Duodenal mucosa (tissue), 2 donors: Measurements from ENCODE around the gene NTF4.

Source experiments
- H3K27ac ChIP-seq: one replicate; pipeline ENCODE4 v1.7.0; 2013; ENCODE audit warnings: low read depth, low read length
- H3K27me3 ChIP-seq, 2 donors: one replicate each; pipeline ENCODE4 v1.7.0; 2013; ENCODE audit warnings: low read length in 2 of 2, control low read depth in 1 of 2; ENCODE audit not compliant: insufficient read depth in 2 of 2, control insufficient read depth in 1 of 2
- H3K36me3 ChIP-seq, 2 donors: one replicate each; pipeline ENCODE4 v1.7.0; 2013; ENCODE audit warnings: low read length in 2 of 2, control low read depth in 1 of 2; ENCODE audit not compliant: insufficient read depth in 2 of 2, control insufficient read depth in 1 of 2
- H3K4me1 ChIP-seq, 2 donors: one replicate each; pipeline ENCODE4 v1.7.0; 2013; ENCODE audit warnings: low read length in 2 of 2, control low read depth in 1 of 2; ENCODE audit not compliant: insufficient read depth in 2 of 2, control insufficient read depth in 1 of 2
- H3K4me3 ChIP-seq, 2 donors: one replicate each; pipeline ENCODE4 v1.7.0; 2013; ENCODE audit warnings: low read length in 2 of 2, low read depth in 1 of 2
- H3K9ac ChIP-seq, 2 donors: one replicate each; pipeline ENCODE4 v1.7.0; 2013; ENCODE audit warnings: low read length in 2 of 2, low read depth in 1 of 2
- H3K9me3 ChIP-seq, 2 donors: one replicate each; pipeline ENCODE4 v1.7.0; 2013; ENCODE audit warnings: low read length in 2 of 2, control low read depth in 1 of 2; ENCODE audit not compliant: control insufficient read depth in 1 of 2

NTF4 gene

DNA sequence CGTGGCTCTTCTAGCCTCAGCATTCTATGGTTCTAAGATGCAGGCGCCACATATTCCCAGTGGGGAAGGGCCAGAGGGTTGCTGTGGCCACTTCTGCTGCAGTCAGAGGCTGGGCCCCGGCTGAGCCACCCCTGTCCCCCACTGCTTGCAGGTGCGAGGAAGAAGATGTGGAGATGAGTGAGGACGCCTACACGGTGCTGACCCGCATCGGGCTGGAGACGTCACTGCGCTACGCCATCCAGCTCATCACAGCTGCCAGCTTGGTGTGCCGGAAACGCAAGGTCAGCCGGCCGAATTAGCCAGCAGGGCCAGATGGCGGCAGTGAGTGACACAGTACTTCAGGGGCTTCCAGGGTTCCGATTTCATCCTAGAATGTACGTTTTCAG lies 49.8 kb downstream of the NTF4 start:
- no peak overlapping the region for H3K27ac ChIP-seq
- no peak overlapping the region for H3K9ac ChIP-seq
- H3K27me3 ChIP-seq = peaks cover 2 to 4% of the 10 kb centered on the region in 2 donors
- no peak overlapping the region for H3K4me3 ChIP-seq
- peaks cover 15 to 50% of the 10 kb centered on the region in 2 donors for H3K36me3 ChIP-seq
- no peaks in the 10 kb centered on the region for H3K9me3 ChIP-seq
- H3K4me1 ChIP-seq = peaks cover 12 to 13% of the 10 kb centered on the region in 2 donors

DNA sequence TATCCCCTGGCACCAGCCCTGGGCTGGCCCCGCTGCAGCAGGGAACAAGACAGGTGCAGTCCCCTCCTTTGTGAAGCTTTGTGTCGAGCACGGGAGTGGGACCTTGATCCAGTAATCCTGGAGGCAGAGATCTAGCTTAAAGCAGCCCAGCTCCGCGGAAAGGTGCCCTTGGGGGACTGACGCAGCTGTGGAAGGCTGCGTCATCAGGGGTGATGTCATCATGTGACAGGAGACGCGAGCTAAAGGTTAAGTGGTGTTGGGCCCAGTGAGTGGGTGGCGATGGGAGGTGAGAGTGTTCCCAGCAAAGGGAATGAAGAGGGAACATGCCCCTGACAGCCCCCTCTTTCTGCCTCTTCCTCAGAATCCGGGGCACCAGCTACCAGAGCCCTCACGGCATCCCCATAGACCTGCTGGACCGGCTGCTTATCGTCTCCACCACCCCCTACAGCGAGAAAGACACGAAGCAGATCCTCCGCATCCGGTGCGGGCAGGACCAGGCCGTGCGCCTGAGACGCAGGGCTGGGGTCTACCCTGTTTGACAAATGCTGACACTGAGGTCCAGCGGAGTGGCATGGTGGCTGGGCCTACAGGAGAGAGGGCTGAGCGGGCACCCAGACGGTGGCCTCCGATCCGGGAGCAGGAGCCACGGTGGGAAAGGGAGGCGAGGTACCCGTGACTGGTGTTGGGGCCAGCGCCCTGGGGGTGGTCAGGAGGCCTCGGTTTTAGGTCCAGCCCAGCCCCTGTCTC lies 50.3 kb downstream of the NTF4 start:
- Histone ChIP-seq H3K27me3 (peaks cover 0 to 4% of the 10 kb centered on the region in 2 donors), H3K36me3 (peaks cover 19 to 56% of the 10 kb centered on the region in 2 donors), H3K4me1 (peaks cover 9 to 13% of the 10 kb centered on the region in 2 donors), H3K9ac (no peak overlapping the region), H3K4me3 (no peak overlapping the region), H3K27ac (no peak overlapping the region), H3K9me3 (no peaks in the 10 kb centered on the region)

DNA sequence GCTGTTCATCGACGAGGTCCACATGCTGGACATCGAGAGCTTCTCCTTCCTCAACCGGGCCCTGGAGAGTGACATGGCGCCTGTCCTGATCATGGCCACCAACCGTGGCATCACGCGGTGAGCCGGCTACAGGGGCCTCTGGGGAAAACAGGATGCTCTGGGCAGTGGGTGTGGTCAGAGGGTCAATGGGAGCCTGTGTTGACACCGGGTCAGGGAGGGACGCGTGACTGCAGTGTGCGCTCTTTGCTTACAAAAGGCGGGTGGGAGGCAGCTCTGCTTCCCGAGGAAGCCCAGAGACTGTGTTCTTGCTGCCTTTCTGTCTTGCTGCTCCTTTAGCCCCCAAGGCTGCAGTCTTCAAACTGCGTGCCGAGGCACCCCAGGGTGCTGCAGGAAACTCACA lies 53.4 kb downstream of the NTF4 start:
- Histone ChIP-seq H3K36me3 (peaks cover 30 to 70% of the 10 kb centered on the region in 2 donors), H3K27ac (no peak overlapping the region), H3K9ac (no peak overlapping the region), H3K4me1 (no peaks in the 10 kb centered on the region), H3K9me3 (no peaks in the 10 kb centered on the region), H3K27me3 (no peaks in the 10 kb centered on the region), H3K4me3 (no peak overlapping the region)
